ENCODE measurements around the gene PSMD14. TPM values are rescaled to one million over a fixed set of nuclear protein-coding genes. Genes with fewer than 3 reads are reported as not detected.
A peak's percentile ranks its signal among the peaks of the same experiment; 100 is the strongest.
"Not testable (repeated sequence)": the region's sequence is repeated elsewhere in the genome, so short reads cannot be mapped to it uniquely, and the experiment has no call there.

The PSMD14 gene
- total RNA-seq, 1 experiment from 2014 or later: 93.7 TPM

DNA sequence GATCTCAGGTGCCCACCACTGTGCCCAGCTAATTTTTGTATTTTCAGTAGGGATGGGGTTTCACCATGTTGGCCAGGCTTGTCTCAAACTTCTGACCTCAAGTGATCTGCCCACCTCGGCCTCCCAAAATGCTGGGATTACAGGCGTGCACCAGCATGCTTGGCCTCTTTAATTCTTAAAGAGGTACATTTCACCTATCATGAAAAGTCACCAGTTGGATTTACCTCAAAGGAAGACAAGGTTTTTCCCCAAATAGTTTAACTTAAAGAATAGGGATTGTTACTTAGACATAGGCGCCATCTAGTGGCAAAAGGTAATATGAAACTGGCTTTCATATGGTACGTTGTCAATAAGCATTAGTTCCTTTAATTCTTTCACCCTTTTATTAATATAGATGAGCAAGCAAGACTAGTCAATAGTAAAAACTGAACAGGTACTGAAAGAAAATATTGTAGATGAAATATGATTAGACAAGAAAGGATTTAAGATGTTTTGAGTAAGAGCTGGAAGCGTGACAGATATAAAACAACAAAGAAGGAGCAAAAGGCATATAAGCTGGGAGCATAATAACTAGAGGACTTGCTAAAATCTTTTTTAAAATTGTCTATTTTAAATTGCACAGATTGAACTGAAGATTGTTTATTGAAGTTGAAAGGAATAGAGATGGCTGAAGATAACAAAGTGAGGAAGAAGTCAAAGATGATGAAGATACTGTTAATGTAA lies 35.0 kb upstream of the PSMD14 start:
- Histone ChIP-seq H3K27ac (ENCODE audit: low read length) (no peak overlapping the region), H3K36me3 (ENCODE audit: control insufficient read depth, insufficient read depth, low read length) (no peaks in the 10 kb centered on the region), H3K4me3 (ENCODE audit: low read depth in 2 of 2, low read length in 2 of 2) (no peak overlapping the region), H3K27me3 (ENCODE audit: control insufficient read depth, insufficient read depth, low read length) (no peaks in the 10 kb centered on the region), H3K4me1 (ENCODE audit: control insufficient read depth, insufficient read depth, low read length) (no peaks in the 10 kb centered on the region), H3K9me3 (ENCODE audit: control insufficient read depth, insufficient read depth, low read depth, low read length) (no peaks in the 10 kb centered on the region)
- ATAC-seq (peak; percentile 80), DNase-seq (ENCODE audit: low read depth, low spot score) (peak; percentile 39)
- no TSS peak for BruUV-seq (replicated peaks)
- CTCF ChIA-PET: no interaction called here
- intact Hi-C loops (cut with micrococcal nuclease; ENCODE audit: unreplicated experiment): loop anchor here (1.0 to 2.0 kb wide), 2 partner anchors 23 to 50 kb away; no protein-coding TSS in a partner anchor
- TF ChIP-seq TCF7L2 (IDR thresholded peaks at IDR 0.05; ENCODE audit: low read depth, low read length) (no peak), SIN3A (IDR thresholded peaks at IDR 0.05; ENCODE audit: borderline replicate concordance, insufficient read depth, low read depth, low read length) (no peak), POLR2AphosphoS5 (IDR thresholded peaks at IDR 0.05; ENCODE audit: low read depth, low read length) (no peak)
- TF ChIP-seq, protein P1, sequence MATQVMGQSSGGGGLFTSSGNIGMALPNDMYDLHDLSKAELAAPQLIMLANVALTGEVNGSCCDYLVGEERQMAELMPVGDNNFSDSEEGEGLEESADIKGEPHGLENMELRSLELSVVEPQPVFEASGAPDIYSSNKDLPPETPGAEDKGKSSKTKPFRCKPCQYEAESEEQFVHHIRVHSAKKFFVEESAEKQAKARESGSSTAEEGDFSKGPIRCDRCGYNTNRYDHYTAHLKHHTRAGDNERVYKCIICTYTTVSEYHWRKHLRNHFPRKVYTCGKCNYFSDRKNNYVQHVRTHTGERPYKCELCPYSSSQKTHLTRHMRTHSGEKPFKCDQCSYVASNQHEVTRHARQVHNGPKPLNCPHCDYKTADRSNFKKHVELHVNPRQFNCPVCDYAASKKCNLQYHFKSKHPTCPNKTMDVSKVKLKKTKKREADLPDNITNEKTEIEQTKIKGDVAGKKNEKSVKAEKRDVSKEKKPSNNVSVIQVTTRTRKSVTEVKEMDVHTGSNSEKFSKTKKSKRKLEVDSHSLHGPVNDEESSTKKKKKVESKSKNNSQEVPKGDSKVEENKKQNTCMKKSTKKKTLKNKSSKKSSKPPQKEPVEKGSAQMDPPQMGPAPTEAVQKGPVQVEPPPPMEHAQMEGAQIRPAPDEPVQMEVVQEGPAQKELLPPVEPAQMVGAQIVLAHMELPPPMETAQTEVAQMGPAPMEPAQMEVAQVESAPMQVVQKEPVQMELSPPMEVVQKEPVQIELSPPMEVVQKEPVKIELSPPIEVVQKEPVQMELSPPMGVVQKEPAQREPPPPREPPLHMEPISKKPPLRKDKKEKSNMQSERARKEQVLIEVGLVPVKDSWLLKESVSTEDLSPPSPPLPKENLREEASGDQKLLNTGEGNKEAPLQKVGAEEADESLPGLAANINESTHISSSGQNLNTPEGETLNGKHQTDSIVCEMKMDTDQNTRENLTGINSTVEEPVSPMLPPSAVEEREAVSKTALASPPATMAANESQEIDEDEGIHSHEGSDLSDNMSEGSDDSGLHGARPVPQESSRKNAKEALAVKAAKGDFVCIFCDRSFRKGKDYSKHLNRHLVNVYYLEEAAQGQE (IDR thresholded peaks at IDR 0.05; ENCODE audit: insufficient read depth in 1 of 2, low read depth in 2 of 2, low read length in 1 of 2): no peak
- TF ChIP-seq, protein P2, sequence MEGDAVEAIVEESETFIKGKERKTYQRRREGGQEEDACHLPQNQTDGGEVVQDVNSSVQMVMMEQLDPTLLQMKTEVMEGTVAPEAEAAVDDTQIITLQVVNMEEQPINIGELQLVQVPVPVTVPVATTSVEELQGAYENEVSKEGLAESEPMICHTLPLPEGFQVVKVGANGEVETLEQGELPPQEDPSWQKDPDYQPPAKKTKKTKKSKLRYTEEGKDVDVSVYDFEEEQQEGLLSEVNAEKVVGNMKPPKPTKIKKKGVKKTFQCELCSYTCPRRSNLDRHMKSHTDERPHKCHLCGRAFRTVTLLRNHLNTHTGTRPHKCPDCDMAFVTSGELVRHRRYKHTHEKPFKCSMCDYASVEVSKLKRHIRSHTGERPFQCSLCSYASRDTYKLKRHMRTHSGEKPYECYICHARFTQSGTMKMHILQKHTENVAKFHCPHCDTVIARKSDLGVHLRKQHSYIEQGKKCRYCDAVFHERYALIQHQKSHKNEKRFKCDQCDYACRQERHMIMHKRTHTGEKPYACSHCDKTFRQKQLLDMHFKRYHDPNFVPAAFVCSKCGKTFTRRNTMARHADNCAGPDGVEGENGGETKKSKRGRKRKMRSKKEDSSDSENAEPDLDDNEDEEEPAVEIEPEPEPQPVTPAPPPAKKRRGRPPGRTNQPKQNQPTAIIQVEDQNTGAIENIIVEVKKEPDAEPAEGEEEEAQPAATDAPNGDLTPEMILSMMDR (IDR thresholded peaks at IDR 0.05): peak; percentile 75
- in situ Hi-C loops (cut with HindIII; ENCODE audit: low pct_unique_long_range_greater_than_20kb, low sequenced_read_pairs): no loop called here
- POLR2A ChIA-PET: interaction anchor here (0.6 kb wide), 1 partner anchor 35 kb away, joined by 4 read pairs; the partner anchor contains the start of gene PSMD14

GRCh38 chr2:161278564-161279229 lies 29.5 kb upstream of the PSMD14 start:
- BruUV-seq (replicated peaks); in situ Hi-C loops (cut with HindIII; ENCODE audit: low pct_unique_long_range_greater_than_20kb, low sequenced_read_pairs); ATAC-seq; H3K27ac ChIP-seq (ENCODE audit: low read length); H3K36me3 ChIP-seq (ENCODE audit: control insufficient read depth, insufficient read depth, low read length); DNase-seq (ENCODE audit: low read depth, low spot score); H3K9me3 ChIP-seq (ENCODE audit: control insufficient read depth, insufficient read depth, low read depth, low read length); intact Hi-C loops (cut with micrococcal nuclease; ENCODE audit: unreplicated experiment); H3K4me3 ChIP-seq (ENCODE audit: low read depth in 2 of 2, low read length in 2 of 2); H3K4me1 ChIP-seq (ENCODE audit: control insufficient read depth, insufficient read depth, low read length); CTCF ChIA-PET; H3K27me3 ChIP-seq (ENCODE audit: control insufficient read depth, insufficient read depth, low read length): not testable (repeated sequence)
- POLR2A ChIA-PET: interaction anchor here (0.6 kb wide), 1 partner anchor 45 kb away, joined by 5 read pairs; no protein-coding TSS in a partner anchor

- H3K27ac ChIP-seq (ENCODE audit: low read length); H3K4me1 ChIP-seq (ENCODE audit: control insufficient read depth, insufficient read depth, low read length); ATAC-seq; BruUV-seq (replicated peaks); H3K4me3 ChIP-seq (ENCODE audit: low read depth in 2 of 2, low read length in 2 of 2); H3K36me3 ChIP-seq (ENCODE audit: control insufficient read depth, insufficient read depth, low read length); H3K9me3 ChIP-seq (ENCODE audit: control insufficient read depth, insufficient read depth, low read depth, low read length); H3K27me3 ChIP-seq (ENCODE audit: control insufficient read depth, insufficient read depth, low read length); DNase-seq (ENCODE audit: low read depth, low spot score); CTCF ChIA-PET; in situ Hi-C loops (cut with HindIII; ENCODE audit: low pct_unique_long_range_greater_than_20kb, low sequenced_read_pairs); intact Hi-C loops (cut with micrococcal nuclease; ENCODE audit: unreplicated experiment): not testable (repeated sequence)
- POLR2A ChIA-PET: interaction anchor here (0.6 kb wide), 1 partner anchor 46 kb away, joined by 5 read pairs; no protein-coding TSS in a partner anchor
Observed at GRCh38 chr2:161279230-161279815, 28.9 kb upstream of the PSMD14 start.

Measured in Panc1 (cell line).